LNCaP clone FGC (cell line): ENCODE measurements around the gene SLC6A19.

ENCODE experiments used
- DNase-seq: peaks from one replicate; pipeline ENCODE4 v3.0.0-alpha.2; 2011; ENCODE audit warnings: low read depth
- H3K4me3 ChIP-seq: 2 replicates; pipeline ENCODE4 v1.5.1; 2011; ENCODE audit warnings: mild to moderate bottlenecking, low read depth, low read length, control low read depth
- TF ChIP-seq, protein P1 (sequence below): IDR thresholded peaks from 2 replicates; pipeline ENCODE4 v1.5.1; 2012; ENCODE audit warnings: mild to moderate bottlenecking; ENCODE audit not compliant: control insufficient read depth, insufficient read depth; ENCODE audit errors: extremely low read depth

SLC6A19 gene

DNA sequence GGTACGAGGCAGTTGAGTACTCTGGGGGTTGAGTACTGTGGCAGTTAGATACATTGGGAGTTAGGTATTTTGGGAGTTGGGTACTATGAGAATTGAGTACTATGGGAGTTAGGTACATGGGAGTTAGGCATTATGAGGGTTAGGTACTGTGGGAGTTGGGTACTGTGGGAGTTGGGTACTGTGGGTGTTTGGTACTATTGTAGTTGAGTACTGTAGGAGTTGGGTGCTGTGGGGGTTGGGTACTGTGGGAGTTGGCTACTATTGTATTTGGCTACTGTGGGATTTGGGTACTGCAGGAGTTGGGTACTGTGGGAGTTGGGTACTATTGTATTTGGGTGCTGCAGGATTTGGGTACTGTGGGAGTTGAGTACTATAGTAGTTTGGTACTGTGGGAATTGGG, 4.8 kb upstream of the SLC6A19 start:
- DNase-seq = no peak
- TF ChIP-seq, protein P1, sequence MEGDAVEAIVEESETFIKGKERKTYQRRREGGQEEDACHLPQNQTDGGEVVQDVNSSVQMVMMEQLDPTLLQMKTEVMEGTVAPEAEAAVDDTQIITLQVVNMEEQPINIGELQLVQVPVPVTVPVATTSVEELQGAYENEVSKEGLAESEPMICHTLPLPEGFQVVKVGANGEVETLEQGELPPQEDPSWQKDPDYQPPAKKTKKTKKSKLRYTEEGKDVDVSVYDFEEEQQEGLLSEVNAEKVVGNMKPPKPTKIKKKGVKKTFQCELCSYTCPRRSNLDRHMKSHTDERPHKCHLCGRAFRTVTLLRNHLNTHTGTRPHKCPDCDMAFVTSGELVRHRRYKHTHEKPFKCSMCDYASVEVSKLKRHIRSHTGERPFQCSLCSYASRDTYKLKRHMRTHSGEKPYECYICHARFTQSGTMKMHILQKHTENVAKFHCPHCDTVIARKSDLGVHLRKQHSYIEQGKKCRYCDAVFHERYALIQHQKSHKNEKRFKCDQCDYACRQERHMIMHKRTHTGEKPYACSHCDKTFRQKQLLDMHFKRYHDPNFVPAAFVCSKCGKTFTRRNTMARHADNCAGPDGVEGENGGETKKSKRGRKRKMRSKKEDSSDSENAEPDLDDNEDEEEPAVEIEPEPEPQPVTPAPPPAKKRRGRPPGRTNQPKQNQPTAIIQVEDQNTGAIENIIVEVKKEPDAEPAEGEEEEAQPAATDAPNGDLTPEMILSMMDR = no peak
- H3K4me3 ChIP-seq = no peak overlapping the region

DNA sequence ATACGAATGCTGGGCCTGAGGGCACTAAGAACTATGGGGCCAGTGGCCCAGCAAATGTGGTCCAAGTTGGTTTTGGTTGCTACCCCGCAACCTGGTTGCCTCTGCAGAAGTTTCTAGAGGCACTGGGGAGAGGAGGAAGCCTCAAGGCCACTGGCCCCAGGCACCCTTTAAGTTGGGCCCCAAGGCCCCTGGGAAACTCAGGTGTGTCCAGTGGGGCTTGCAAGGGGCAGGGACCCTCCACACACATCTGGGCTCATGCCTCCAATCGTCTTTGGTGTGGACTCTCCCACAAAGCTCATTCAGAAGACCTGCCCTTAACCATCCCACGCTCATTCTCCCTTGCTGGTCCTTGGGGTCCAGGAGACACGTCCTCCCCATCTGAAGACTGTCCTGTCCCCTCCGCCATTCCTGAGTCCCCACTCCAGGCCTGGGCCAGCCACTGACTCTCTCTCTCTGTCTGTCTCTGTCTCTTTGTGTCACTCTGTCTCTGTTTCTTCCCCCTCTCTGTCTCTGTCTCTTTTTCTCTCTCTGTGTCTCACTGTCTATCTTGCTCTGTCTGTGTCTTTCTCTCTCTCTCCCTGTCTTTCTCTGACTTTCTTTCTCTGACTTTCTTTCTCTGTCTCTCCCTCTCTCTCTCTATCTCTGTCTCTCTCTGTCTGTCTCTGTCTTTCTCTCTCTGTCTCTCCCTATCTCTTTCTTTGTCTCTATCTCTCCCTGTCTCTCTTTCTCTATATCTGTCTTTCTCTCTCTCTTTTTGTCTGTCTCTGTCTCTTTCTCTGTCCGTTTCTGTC, 3.3 kb upstream of the SLC6A19 start:
- no peak overlapping the region for H3K4me3 ChIP-seq
- DNase-seq = no peak
- TF ChIP-seq, protein P1 = no peak

DNA sequence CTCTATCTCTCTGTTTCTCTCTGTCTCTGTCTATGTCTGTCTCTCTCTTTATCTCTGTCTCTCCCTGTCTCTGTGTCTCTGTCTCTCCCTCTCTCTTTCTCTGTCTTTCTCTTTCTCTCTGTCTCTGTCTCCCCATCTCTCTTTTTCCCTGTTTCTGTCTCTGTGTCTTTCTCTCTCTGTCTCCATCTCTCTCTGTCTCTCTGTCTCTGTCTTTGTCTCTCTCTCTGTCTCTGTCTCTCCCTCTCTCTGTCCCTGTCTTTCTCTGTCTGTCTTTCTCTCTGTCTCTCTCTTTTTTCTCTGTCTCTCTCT, 2.1 kb upstream of the SLC6A19 start:
- TF ChIP-seq, protein P1 = no peak
- no peak for DNase-seq
- H3K4me3 ChIP-seq = no peak overlapping the region

DNA sequence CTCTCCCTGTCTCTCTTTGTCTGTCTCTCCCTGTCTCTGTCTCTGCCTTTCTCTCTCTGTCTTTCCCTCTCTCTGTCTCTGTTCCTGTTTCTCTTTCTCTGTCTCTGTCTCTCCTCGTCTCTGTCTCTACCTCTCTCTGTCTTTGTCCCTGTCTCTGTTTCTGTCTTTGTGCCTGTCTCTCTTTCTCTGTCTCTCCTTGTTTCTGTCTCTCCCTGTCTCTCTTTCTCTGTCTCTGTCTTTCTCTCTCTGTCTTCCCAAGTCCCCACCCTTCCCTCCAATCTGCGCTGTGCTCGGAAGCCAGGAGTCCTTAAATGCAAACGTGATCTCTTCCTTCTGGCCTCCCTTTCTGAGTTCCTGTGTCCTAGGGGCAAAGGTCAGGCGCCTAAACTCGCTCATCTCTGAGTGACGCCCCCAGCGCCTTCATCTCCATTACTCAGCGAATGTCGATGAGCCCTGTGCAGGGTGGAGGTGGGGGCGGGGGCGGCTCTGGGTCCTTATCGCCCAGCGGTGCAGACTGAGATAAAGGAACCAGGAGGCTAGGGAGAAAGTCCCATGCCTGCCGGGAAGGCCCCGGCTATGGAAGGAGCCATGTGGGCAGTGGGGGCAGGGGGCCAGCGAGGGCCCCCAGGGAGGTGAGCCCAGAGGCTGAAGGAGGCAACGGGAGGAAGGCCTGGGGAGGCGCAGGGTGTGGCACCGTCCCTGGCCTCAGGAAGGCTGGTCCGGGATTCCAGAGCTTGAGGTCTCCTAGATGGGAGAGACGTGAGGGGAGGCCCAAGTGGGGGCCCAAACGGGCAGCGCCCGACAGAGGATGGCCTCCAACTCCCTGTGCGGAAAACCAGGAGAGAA, 1.5 kb upstream of the SLC6A19 start:
- TF ChIP-seq, protein P1 = no peak
- DNase-seq = no peak
- H3K4me3 ChIP-seq = no peak overlapping the region

DNA sequence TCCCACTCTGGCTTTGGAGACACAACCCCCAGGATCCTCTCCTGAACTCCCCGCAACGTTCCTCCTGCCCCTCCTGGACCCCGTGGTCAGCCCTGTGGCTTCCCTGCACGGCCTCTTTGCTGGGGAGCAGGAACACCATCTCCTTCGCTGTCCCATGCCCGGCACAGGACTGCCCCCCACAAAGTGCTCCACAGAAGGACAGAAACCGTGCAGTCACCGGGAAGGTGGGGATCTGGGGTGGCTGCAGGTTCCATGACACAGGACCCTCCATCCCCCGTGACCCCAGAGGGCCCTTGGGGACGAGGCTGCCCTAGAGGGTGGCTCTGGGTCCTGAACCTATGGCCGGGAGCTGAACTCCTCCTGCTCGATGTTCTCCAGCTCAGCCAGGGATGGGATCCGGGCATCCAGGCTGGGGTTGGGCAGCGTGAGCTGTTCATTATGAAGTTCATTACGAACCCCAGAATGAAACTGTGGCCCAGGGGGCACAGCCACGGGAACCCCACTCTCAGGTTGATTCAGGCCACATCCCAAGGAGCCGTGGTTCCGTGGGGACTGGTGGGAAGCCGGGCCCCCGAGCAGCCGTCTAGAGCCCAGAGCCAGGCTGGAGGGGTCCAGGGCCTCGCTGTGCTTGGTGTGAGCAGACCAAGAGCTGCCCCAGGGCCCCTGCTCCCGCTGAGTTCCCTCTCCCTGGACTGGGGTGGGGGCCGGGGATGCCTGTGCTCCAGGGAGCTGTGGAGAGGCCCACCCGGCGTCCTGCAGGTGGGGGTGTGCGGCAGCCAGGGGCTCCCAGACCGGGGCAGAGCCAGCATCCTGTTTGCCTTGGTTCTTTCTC, 684 bp upstream of the SLC6A19 start:
- no peak overlapping the region for H3K4me3 ChIP-seq
- DNase-seq = no peak
- TF ChIP-seq, protein P1 = no peak

DNA sequence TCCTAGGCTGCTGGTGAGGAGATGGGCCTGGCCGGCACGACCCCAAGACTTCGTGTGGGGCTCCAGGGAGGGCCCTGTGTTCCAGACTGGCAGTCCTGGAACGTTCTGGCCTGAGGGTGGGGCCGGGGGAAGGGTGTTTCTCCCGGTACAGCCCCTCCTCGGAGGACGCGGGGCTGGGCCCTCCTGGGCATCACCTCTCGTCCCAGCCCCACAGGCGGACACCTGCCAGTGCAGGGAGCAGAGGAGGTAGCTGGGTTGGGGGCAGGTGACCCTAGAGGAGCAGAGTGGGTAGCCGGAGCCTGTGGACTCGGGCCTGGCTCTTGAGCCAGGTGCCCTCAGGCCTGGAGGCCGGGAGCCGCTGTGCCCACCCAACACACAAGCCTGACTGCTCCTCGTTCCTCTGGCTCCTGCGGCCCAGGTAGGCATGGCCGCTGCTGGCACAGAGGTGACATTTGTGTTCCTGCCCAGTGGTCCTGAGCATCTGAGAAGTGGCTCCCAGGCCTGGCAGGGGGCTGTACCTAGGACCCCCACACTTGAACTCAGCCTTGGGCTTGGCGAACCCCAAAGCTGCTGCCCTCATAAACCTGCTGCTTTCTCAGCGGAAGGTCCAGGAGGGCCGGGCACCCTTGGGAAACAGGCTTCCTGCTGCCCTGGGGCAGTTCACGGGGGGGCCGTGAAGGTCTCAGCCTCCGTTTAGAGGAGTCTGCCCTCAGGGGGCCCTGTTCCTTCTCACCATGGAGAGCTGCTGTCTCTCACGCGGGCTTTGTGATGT, 817 bp downstream of the SLC6A19 start:
- no peak for DNase-seq
- no peak overlapping the region for H3K4me3 ChIP-seq
- TF ChIP-seq, protein P1 = no peak
